NT2/D1 (cell line): ENCODE data around the gene LEMD1.
A peak's percentile ranks its signal among the peaks of the same experiment; 100 is the strongest.

Source experiments
- DNase-seq: peaks from one replicate; pipeline ENCODE4 v3.0.0-alpha.2; 2011; ENCODE audit warnings: low read depth, low spot score
- H3K27me3 ChIP-seq: 2 replicates; pipeline ENCODE4 v1.6.0; 2011; ENCODE audit warnings: mild to moderate bottlenecking; ENCODE audit not compliant: insufficient read length, insufficient read depth
- H3K36me3 ChIP-seq: 2 replicates; pipeline ENCODE4 v1.6.1; 2011; ENCODE audit warnings: mild to moderate bottlenecking, low read length, mixed read lengths; ENCODE audit not compliant: insufficient read depth, insufficient read length
- H3K4me1 ChIP-seq: 2 replicates; pipeline ENCODE4 v1.5.1; 2011; ENCODE audit not compliant: insufficient read depth, insufficient read length
- H3K4me3 ChIP-seq: 2 replicates; pipeline ENCODE4 v1.5.1; 2011; ENCODE audit warnings: low read depth; ENCODE audit not compliant: insufficient read length
- H3K9ac ChIP-seq: 2 replicates; pipeline ENCODE4 v1.6.0; 2011; ENCODE audit warnings: low read depth; ENCODE audit not compliant: insufficient read length
- H3K9me3 ChIP-seq: 2 replicates; pipeline ENCODE4 v1.5.1; 2011; ENCODE audit warnings: mild to moderate bottlenecking, low read length; ENCODE audit not compliant: insufficient read depth
- SUZ12 ChIP-seq: IDR thresholded peaks from 2 replicates; pipeline ENCODE4 v1.6.1; 2011; ENCODE audit not compliant: insufficient read length, insufficient read depth; ENCODE audit errors: extremely low read depth
- YY1 ChIP-seq: IDR thresholded peaks from 2 replicates; pipeline ENCODE4 v1.6.1; 2011; ENCODE audit not compliant: insufficient read length, insufficient read depth
- ZNF274 ChIP-seq: IDR thresholded peaks from 2 replicates; pipeline ENCODE4 v1.6.1; 2011; ENCODE audit warnings: mild to moderate bottlenecking, low read depth, low read length

Gene LEMD1, protein sequence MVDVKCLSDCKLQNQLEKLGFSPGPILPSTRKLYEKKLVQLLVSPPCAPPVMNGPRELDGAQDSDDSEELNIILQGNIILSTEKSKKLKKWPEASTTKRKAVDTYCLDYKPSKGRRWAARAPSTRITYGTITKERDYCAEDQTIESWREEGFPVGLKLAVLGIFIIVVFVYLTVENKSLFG

DNA sequence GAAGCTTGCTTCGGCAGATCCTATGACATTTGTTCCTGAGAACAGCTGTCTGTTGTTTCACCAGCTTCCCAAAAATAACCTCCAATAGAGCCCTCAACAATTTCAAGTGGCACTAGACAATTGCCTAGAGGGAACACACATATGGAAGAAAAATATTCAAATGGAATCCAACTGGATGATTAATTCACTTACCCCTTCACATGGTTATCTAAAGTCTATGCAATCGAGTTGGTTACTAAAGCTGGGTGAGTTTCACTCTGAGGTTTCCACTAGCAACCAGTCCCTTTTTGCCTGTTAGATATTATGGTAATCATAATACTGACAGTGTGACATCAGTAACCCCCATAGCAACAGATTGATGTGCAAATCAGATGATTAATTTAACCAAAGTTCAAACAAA lies at the start of gene LEMD1:
Gene LEMD1, minus strand, starts transcription at position 259 of the 400 bp plus-strand sequence. CDS start 1,520 bp downstream, outside the sequence.
- no peak within 1 kb of the TSS for H3K4me3 ChIP-seq
- H3K9me3 ChIP-seq = no peaks in the 10 kb centered on the region
- no peak for DNase-seq
- peaks cover 3% of the 10 kb centered on the region for H3K27me3 ChIP-seq
- H3K36me3 ChIP-seq = no peaks in the 10 kb centered on the region
- TF ChIP-seq SUZ12 = no peak
- TF ChIP-seq ZNF274 = no peak
- no peak for TF ChIP-seq YY1
- peaks cover 8% of the 10 kb centered on the region for H3K4me1 ChIP-seq
- H3K9ac ChIP-seq = no peak within 1 kb of the TSS

DNA sequence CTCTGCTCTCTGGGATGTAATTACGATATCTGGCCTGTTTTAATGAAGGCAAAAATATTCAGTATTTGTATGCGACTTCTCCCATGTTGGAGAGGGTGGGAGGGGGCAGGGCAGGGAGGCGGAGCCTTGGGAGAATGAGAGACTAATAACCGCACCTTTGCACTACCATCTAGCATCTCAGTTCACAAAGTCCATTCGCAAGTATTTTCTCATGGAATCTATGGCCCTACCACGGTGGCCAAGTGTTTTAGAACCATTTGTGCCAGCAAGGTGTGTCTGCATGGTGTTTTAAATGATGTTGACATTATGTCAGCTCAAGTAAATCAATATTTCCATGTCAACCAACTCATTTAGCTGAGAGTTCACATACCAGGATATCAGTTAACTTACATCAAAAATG lies 48.3 kb upstream of the LEMD1 start:
- no peaks in the 10 kb centered on the region for H3K4me1 ChIP-seq
- H3K36me3 ChIP-seq = no peaks in the 10 kb centered on the region
- TF ChIP-seq YY1 (no peak), SUZ12 (no peak), ZNF274 (no peak)
- H3K4me3 ChIP-seq = no peak overlapping the region
- peaks cover 8% of the 10 kb centered on the region for H3K9me3 ChIP-seq
- DNase-seq = no peak
- no peak overlapping the region for H3K9ac ChIP-seq
- H3K27me3 ChIP-seq = peaks cover 2% of the 10 kb centered on the region

DNA sequence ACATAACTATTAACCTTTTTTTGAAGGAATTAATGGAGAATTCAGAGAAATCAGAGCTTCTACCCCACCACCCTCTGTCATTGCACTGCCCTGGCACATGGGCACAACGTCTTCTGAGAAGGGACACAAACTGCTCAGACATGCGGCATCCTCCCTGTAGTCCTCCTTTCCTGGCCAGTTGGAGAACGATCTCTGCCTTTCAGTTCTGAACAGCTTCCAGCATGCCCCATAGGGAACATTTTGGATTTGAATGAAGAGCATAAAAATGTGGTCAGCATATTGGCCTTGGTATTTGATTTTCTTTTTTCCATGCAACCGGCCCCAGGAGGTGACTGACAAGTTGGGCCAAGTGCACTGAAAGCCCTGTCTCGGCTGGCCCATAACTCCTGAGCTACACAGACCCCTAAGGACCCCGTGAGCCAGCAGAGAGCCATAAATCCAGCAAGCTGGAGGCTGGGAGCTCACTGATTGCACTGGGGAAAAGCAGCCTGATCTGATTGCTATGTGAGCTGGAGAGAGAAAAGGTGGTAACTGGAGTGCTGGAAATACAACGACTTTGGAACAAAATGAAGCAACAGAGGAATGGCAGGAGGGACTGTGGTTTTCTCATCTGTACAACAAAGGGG lies 44.9 kb upstream of the LEMD1 start:
- TF ChIP-seq ZNF274 (no peak), SUZ12 (no peak), YY1 (no peak)

DNA sequence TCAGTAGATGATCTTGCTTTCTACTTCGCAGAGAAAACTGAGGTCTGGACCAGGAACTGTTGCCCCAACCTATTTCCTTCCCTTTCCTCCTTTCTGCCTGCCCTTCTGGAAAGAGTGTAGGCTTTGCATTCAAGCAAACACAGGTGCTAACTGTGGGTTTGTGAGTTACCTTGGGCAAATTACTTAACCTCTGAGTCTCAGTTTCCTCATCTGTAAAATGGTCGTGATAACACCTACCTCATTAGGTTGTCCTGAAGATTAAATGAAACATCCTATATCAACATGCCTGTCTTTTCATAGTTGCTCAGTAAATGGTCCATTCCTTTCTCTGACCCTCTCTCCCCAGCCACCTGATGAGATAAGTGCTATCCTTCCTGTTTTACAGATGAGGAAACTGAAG lies 43.5 kb upstream of the LEMD1 start:
- H3K27me3 ChIP-seq = no peaks in the 10 kb centered on the region
- TF ChIP-seq YY1 (no peak), ZNF274 (no peak), SUZ12 (no peak)

More for the DNA sequence above, 44.9 kb upstream of the LEMD1 start:
- H3K9ac ChIP-seq = no peak overlapping the region
- H3K4me3 ChIP-seq = no peak overlapping the region
- H3K4me1 ChIP-seq = no peaks in the 10 kb centered on the region
- no peak for DNase-seq
- no peaks in the 10 kb centered on the region for H3K36me3 ChIP-seq
- no peaks in the 10 kb centered on the region for H3K9me3 ChIP-seq
- H3K27me3 ChIP-seq = no peaks in the 10 kb centered on the region

DNA sequence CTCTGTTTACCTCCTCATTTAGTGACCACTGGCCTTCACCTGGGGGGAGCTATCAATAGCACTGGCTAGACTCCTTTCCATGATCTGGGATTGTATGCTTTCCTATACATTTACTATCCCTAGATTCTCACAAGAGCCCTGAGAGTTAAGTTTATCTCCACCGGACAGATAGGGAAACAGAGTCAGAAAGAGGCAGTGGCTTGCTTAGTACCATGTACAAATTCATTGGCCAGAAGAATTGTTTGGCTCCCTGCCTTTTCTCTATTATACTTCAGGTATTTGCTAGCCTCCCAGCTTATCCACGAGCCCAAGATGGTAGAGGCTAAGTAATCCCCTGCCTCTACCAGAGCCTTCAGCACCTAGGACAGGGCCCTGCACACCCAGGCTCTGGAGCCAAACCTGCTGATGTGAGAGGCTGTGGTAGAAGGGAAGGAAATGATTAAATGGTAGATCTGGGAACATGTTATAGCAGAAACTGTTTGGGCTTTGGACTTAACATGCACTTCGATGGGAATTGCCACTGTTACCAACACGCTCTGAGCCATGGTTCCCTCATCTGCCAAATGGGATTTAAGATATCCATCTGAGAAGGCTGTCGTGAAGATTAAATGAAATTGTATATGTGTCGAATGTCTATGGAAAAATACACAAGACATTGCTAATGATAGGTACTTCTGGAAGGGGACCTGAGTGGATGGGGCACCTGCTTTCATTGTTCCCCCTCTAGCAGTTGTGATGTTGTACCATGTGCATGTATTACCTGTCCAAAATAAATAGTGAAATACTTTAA lies 37.1 kb upstream of the LEMD1 start:
- no peak overlapping the region for H3K9ac ChIP-seq
- peaks cover 3% of the 10 kb centered on the region for H3K27me3 ChIP-seq
- H3K4me1 ChIP-seq = peaks cover 2% of the 10 kb centered on the region
- no peak overlapping the region for H3K4me3 ChIP-seq
- TF ChIP-seq ZNF274 = no peak
- no peak for TF ChIP-seq YY1
- TF ChIP-seq SUZ12 = no peak
- no peaks in the 10 kb centered on the region for H3K9me3 ChIP-seq
- H3K36me3 ChIP-seq = peaks cover 2% of the 10 kb centered on the region
- no peak for DNase-seq

More for the DNA sequence above, 43.5 kb upstream of the LEMD1 start:
- Histone ChIP-seq H3K4me3 (no peak overlapping the region), H3K9me3 (no peaks in the 10 kb centered on the region), H3K4me1 (no peaks in the 10 kb centered on the region), H3K9ac (no peak overlapping the region), H3K36me3 (no peaks in the 10 kb centered on the region)
- DNase-seq = no peak

DNA sequence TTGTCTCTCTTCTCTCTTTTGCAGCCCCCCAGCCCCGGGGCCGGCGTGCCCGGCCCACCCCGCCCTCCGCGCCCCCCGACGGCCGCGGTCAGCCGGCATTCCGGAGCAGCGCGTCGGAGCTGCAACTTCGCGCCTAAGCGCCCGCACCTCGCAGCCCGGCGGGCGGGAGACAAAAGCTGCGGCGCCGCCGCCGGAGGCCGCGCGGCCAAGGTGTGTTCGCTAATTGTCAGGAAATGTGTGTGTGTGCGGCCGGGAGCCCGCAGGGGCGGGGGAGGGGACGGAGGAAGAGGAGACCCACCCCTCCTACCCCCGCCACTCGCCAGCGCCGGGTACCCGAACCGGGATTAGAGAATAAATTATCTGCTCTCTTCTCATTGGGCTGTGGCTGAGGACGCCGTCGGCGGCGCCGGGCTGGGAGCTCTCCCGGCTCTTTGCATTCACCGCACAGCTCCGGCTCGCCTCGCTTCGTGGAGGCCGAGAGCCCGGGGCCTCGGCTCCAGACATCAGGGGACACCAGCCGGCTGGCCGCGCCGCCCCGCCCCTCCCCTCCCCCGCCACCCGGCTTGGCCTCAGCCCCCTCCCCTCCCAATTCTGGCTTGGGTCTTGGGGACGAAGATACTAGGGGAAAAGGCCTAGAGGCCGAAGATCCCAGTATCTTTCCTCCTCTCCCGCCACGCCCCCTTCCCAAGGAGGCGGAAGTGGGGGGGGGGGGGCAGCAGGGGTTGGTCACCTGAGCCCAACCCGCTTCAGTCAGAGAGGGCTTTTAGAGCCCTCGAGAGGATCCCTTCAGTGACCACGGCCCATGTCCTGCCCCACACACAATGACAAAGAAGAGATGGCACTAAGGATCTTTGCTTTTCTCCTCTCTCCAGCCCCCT lies 35.3 kb upstream of the LEMD1 start:
- peak overlapping the region; percentile 83 for H3K4me3 ChIP-seq

More for the DNA sequence above, 35.3 kb upstream of the LEMD1 start:
- peaks cover 18% of the 10 kb centered on the region for H3K4me1 ChIP-seq
- peak; percentile 84 for DNase-seq
- H3K27me3 ChIP-seq = peaks cover 3% of the 10 kb centered on the region
- TF ChIP-seq ZNF274 (no peak), YY1 (no peak), SUZ12 (no peak)
- no peaks in the 10 kb centered on the region for H3K9me3 ChIP-seq
- H3K36me3 ChIP-seq = peaks cover 9% of the 10 kb centered on the region
- H3K9ac ChIP-seq = peak overlapping the region; percentile 87
